ENCODE measurements around the gene SRGN. TPM values are rescaled to one million over a fixed set of nuclear protein-coding genes. Genes with fewer than 3 reads are reported as not detected.

The SRGN gene
- total and polyA plus RNA-seq, 4 experiments from 2014 or later: 122 to 298 (median 150) TPM

DNA sequence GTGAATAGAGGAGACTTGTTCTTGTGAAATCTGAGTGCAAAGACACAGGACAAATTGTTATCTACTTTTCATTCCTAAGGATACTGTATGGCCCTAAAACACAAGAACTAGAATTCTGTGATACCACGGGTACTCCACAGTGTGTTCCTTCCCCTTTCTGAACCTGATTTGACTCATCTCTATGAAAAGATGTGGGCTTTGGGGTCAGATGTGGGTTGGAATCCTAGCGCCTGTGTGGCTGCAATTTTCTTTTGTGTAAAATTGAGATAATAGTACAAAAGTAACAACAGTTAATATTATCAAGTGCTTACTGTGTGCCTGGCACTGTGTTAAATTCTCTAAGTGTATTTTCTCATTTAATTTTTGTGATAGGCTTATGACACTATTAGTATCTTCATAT, 8.1 kb downstream of the SRGN start:
- H3K36me3 ChIP-seq (ENCODE audit: insufficient read depth, low read length): peaks cover 20% of the 10 kb centered on the region
- DNase-seq: no peak
- Mint-ChIP-seq H3K4me1 (peaks cover 26 to 59% (median 42%) of the 10 kb centered on the region in 4 donors), H3K27me3 (no peaks in the 10 kb centered on the region), H3K4me3 (no peak overlapping the region), H3K9me3 (no peaks in the 10 kb centered on the region), H3K27ac (peak overlapping the region in 1 of 7 donors; percentile 75), H3K36me3 (peaks cover 16 to 45% of the 10 kb centered on the region in 2 donors)
- H3K4me1 ChIP-seq (ENCODE audit: insufficient read depth, low read length): peaks cover 37% of the 10 kb centered on the region
- CTCF ChIA-PET (ENCODE audit: partially characterized antibody): interaction anchor here (0.7 to 7.6 kb wide), 8 partner anchors 51 to 297 kb away, joined by 3 to 228 read pairs (median 6); partner anchors contain the start of gene DDX21
- POLR2A ChIA-PET (ENCODE audit: partially characterized antibody): interaction anchor here (1.3 to 5.7 kb wide), 2 partner anchors 86 to 90 kb away, joined by 5 to 56 read pairs; no protein-coding TSS in a partner anchor
- no peak overlapping the region for H3K27ac ChIP-seq (ENCODE audit: low read depth, low read length)
- no peaks in the 10 kb centered on the region for H3K9me3 ChIP-seq (ENCODE audit: control insufficient read depth in 1 of 2, low read length in 2 of 2)
- H3K27me3 ChIP-seq (ENCODE audit: insufficient read depth, low read length): no peaks in the 10 kb centered on the region
- intact Hi-C loops (cut with micrococcal nuclease): no loop called here
- H3K4me3 ChIP-seq (ENCODE audit: low read length in 2 of 2): no peak overlapping the region

DNA sequence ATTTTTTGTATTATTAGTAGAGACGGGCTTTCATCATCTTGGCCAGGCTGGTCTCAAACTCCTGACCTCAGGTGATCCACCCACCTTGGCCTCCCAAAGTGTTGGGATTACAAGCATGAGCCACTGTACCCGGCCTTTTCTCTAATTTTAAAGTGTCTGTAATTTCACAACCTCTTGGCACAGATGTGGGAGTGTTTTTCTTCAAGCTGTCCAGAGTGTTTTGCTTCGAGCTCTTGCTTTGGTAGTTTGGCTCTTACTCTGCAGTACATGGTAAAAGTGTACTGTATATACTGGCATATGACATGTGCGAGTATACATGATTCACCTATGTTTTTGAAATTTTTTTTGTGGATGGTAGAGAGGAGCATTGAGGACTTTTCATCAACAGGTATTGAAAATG, 9.8 kb downstream of the SRGN start:
- Mint-ChIP-seq H3K9me3 (no peaks in the 10 kb centered on the region), H3K4me3 (no peak overlapping the region), H3K4me1 (peaks cover 32 to 60% (median 46%) of the 10 kb centered on the region in 4 donors), H3K27me3 (no peaks in the 10 kb centered on the region), H3K36me3 (peaks cover 31 to 58% of the 10 kb centered on the region in 2 donors), H3K27ac (peak overlapping the region in 1 of 7 donors; percentile 2)
- no peak overlapping the region for H3K27ac ChIP-seq (ENCODE audit: low read depth, low read length)
- H3K4me3 ChIP-seq (ENCODE audit: low read length in 2 of 2): no peak overlapping the region
- H3K9me3 ChIP-seq (ENCODE audit: control insufficient read depth in 1 of 2, low read length in 2 of 2): no peaks in the 10 kb centered on the region
- intact Hi-C loops (cut with micrococcal nuclease): no loop called here
- no peak for DNase-seq
- ChIA-PET POLR2A (ENCODE audit: partially characterized antibody) (no interaction called here), CTCF (ENCODE audit: partially characterized antibody) (interaction anchor here (2.1 to 7.5 kb wide), 2 partner anchors 85 to 92 kb away, joined by 7 to 228 read pairs; no protein-coding TSS in a partner anchor)
- peaks cover 38% of the 10 kb centered on the region for H3K4me1 ChIP-seq (ENCODE audit: insufficient read depth, low read length)
- H3K27me3 ChIP-seq (ENCODE audit: insufficient read depth, low read length): no peaks in the 10 kb centered on the region
- peaks cover 33% of the 10 kb centered on the region for H3K36me3 ChIP-seq (ENCODE audit: insufficient read depth, low read length)

DNA sequence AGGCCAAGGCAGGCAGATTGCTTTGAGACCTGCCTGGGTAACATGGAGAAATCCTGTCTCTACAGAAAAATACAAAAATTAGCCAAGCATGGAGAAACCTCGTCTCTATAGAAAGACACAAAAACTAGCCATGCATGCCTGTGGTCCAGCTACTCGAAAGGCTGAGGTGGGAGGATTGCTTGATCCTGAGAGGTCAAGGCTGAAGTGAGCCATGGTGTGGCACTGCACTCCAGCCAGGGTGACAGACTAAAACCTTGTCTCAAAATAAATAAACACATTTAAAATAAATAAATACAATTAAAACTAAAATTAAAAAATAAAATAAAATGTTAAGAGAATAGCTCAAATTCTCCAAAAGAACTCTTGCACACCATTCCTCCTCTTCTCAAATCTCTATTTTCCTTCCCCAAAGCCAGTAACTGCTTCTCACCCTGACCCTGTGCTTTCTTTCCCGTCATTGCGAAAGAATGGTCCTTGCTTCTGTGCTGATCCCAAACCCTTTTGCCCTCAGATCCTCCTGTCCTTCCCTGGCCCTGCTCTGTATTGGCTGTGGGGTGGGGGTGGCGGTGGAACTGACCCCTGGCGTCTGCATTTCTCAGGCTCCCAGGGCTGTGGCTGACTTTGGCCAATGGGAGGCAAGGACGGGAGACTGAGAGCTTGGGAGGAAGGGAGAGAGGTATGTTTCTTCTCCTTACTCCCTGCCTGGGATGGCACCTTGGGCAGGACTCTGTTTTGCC, 12.4 kb downstream of the SRGN start:
- Histone ChIP-seq H3K36me3 (ENCODE audit: insufficient read depth, low read length) (peaks cover 45% of the 10 kb centered on the region), H3K27me3 (ENCODE audit: insufficient read depth, low read length) (no peaks in the 10 kb centered on the region), H3K9me3 (ENCODE audit: control insufficient read depth in 1 of 2, low read length in 2 of 2) (no peaks in the 10 kb centered on the region), H3K27ac (ENCODE audit: low read depth, low read length) (no peak overlapping the region), H3K4me1 (ENCODE audit: insufficient read depth, low read length) (peaks cover 24% of the 10 kb centered on the region), H3K4me3 (ENCODE audit: low read length in 2 of 2) (no peak overlapping the region)
- H3K9me3 Mint-ChIP-seq: no peaks in the 10 kb centered on the region
- H3K4me3 Mint-ChIP-seq: peak overlapping the region in 1 of 8 donors; percentile 39
- DNase-seq: no peak
- H3K27me3 Mint-ChIP-seq: no peaks in the 10 kb centered on the region
- ChIA-PET POLR2A (ENCODE audit: partially characterized antibody) (interaction anchor here (1.0 to 1.4 kb wide), 2 partner anchors 10 to 111 kb away, joined by 3 to 4 read pairs; no protein-coding TSS in a partner anchor), CTCF (ENCODE audit: partially characterized antibody) (interaction anchor here (0.5 to 4.1 kb wide), 3 partner anchors 11 to 98 kb away, joined by 4 to 16 read pairs (median 4); no protein-coding TSS in a partner anchor)
- H3K4me1 Mint-ChIP-seq: peaks cover 26 to 46% (median 35%) of the 10 kb centered on the region in 4 donors
- peaks cover 46 to 72% of the 10 kb centered on the region in 2 donors for H3K36me3 Mint-ChIP-seq
- intact Hi-C loops (cut with micrococcal nuclease): no loop called here
- peak overlapping the region in 4 of 7 donors; percentile 18 to 72 (median 56) for H3K27ac Mint-ChIP-seq

DNA sequence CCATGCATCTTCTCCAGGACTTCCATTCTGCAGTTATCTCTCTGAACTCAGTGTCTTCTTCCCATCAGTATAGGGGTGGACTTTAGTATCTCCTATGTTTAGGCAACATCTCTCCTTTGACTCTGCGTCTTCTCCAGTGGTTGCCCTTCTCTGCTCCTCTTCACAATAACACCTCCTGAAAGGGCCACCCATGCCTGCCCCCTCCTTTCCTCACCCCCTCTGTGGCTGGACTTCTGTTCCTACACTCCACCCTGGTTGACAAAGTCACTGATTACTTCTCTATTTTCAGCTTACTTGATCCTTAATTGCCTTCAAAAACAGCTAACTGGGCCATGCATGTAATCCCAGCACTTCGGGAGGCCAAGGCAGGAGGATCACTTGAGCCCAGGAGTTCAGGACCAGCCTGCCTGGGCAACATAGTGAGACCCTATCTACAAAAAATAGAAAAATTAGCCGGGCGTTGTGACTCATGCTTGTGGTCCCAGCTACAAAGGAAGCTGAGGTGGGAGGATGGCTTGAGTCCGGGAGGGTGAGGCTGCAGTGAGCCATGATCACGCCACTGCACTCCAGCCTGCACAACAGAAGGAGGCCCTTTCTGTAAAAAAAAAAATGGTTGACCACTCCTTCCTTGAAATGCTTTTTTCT, 13.7 kb downstream of the SRGN start:
- CTCF ChIA-PET (ENCODE audit: partially characterized antibody): interaction anchor here (0.9 to 4.1 kb wide), 3 partner anchors 13 to 291 kb away, joined by 3 to 16 read pairs (median 4); no protein-coding TSS in a partner anchor
- H3K4me3 ChIP-seq (ENCODE audit: low read length in 2 of 2): no peak overlapping the region
- peak overlapping the region in 6 of 7 donors; percentile 47 to 91 (median 73) for H3K27ac Mint-ChIP-seq
- H3K9me3 Mint-ChIP-seq: no peaks in the 10 kb centered on the region
- peak overlapping the region in 5 of 8 donors; percentile 15 to 71 (median 35) for H3K4me3 Mint-ChIP-seq
- peaks cover 19% of the 10 kb centered on the region for H3K4me1 ChIP-seq (ENCODE audit: insufficient read depth, low read length)
- peaks cover 25 to 46% (median 30%) of the 10 kb centered on the region in 4 donors for H3K4me1 Mint-ChIP-seq
- no peaks in the 10 kb centered on the region for H3K27me3 ChIP-seq (ENCODE audit: insufficient read depth, low read length)
- POLR2A ChIA-PET (ENCODE audit: partially characterized antibody): interaction anchor here (1.3 to 1.4 kb wide), 2 partner anchors 12 to 96 kb away, joined by 3 to 4 read pairs; no protein-coding TSS in a partner anchor
- no peak overlapping the region for H3K27ac ChIP-seq (ENCODE audit: low read depth, low read length)
- no peaks in the 10 kb centered on the region for H3K9me3 ChIP-seq (ENCODE audit: control insufficient read depth in 1 of 2, low read length in 2 of 2)
- intact Hi-C loops (cut with micrococcal nuclease): no loop called here
- H3K36me3 Mint-ChIP-seq: peaks cover 48 to 69% of the 10 kb centered on the region in 2 donors
- no peak for DNase-seq
- peaks cover 45% of the 10 kb centered on the region for H3K36me3 ChIP-seq (ENCODE audit: insufficient read depth, low read length)
- H3K27me3 Mint-ChIP-seq: no peaks in the 10 kb centered on the region

DNA sequence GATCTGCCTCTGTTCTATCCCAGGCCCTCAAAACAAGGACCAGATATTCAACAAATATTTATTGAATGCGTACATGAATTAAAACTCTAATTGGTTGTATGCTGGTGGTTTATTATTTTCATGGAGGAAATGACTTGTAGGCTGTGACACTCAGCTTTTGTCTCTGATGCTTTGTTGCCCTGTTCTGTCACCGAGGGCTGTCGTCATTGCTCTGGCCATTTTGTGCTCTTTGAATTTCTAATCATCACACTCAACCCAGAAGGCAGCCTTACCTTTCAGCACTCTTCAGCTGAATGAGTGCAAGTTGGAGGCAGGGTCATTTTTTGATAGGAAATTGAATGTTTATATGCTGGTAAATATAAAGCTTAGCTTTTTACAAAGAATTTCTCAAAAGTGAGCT, 14.5 kb downstream of the SRGN start:
- no peaks in the 10 kb centered on the region for H3K27me3 Mint-ChIP-seq
- CTCF ChIA-PET (ENCODE audit: partially characterized antibody): interaction anchor here (0.9 to 4.1 kb wide), 2 partner anchors 97 to 290 kb away, joined by 3 to 16 read pairs; no protein-coding TSS in a partner anchor
- H3K27ac ChIP-seq (ENCODE audit: low read depth, low read length): no peak overlapping the region
- peaks cover 48 to 73% of the 10 kb centered on the region in 2 donors for H3K36me3 Mint-ChIP-seq
- H3K4me3 ChIP-seq (ENCODE audit: low read length in 2 of 2): no peak overlapping the region
- no peaks in the 10 kb centered on the region for H3K9me3 ChIP-seq (ENCODE audit: control insufficient read depth in 1 of 2, low read length in 2 of 2)
- H3K4me1 ChIP-seq (ENCODE audit: insufficient read depth, low read length): peaks cover 17% of the 10 kb centered on the region
- H3K4me1 Mint-ChIP-seq: peaks cover 25 to 46% (median 33%) of the 10 kb centered on the region in 4 donors
- peak overlapping the region in 4 of 8 donors; percentile 15 to 71 (median 56) for H3K4me3 Mint-ChIP-seq
- no peaks in the 10 kb centered on the region for H3K27me3 ChIP-seq (ENCODE audit: insufficient read depth, low read length)
- peak overlapping the region in 4 of 7 donors; percentile 45 to 88 (median 49) for H3K27ac Mint-ChIP-seq
- no peaks in the 10 kb centered on the region for H3K9me3 Mint-ChIP-seq
- POLR2A ChIA-PET (ENCODE audit: partially characterized antibody): interaction anchor here (1.3 kb wide), 1 partner anchor 97 kb away, joined by 3 read pairs; no protein-coding TSS in a partner anchor
- intact Hi-C loops (cut with micrococcal nuclease): no loop called here
- H3K36me3 ChIP-seq (ENCODE audit: insufficient read depth, low read length): peaks cover 45% of the 10 kb centered on the region
- DNase-seq: no peak

DNA sequence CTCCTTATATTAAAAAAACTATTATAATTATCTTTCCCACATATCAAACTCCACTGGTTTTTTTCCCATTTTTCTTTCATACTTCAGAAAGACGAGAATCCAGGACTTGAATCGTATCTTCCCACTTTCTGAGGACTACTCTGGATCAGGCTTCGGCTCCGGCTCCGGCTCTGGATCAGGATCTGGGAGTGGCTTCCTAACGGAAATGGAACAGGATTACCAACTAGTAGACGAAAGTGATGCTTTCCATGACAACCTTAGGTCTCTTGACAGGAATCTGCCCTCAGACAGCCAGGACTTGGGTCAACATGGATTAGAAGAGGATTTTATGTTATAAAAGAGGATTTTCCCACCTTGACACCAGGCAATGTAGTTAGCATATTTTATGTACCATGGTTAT, 15.9 kb downstream of the SRGN start:
- H3K9me3 ChIP-seq (ENCODE audit: control insufficient read depth in 1 of 2, low read length in 2 of 2): no peaks in the 10 kb centered on the region
- H3K27me3 Mint-ChIP-seq: no peaks in the 10 kb centered on the region
- peaks cover 19 to 38% (median 26%) of the 10 kb centered on the region in 4 donors for H3K4me1 Mint-ChIP-seq
- peaks cover 17% of the 10 kb centered on the region for H3K4me1 ChIP-seq (ENCODE audit: insufficient read depth, low read length)
- H3K27me3 ChIP-seq (ENCODE audit: insufficient read depth, low read length): no peaks in the 10 kb centered on the region
- no peak for DNase-seq
- H3K9me3 Mint-ChIP-seq: no peaks in the 10 kb centered on the region
- H3K27ac ChIP-seq (ENCODE audit: low read depth, low read length): no peak overlapping the region
- H3K27ac Mint-ChIP-seq: peak overlapping the region in 2 of 7 donors; percentile 21 to 35
- H3K36me3 Mint-ChIP-seq: peaks cover 40 to 62% of the 10 kb centered on the region in 2 donors
- no peak overlapping the region for H3K4me3 Mint-ChIP-seq
- H3K36me3 ChIP-seq (ENCODE audit: insufficient read depth, low read length): peaks cover 35% of the 10 kb centered on the region
- H3K4me3 ChIP-seq (ENCODE audit: low read length in 2 of 2): no peak overlapping the region
- POLR2A ChIA-PET (ENCODE audit: partially characterized antibody): no interaction called here
- CTCF ChIA-PET (ENCODE audit: partially characterized antibody): interaction anchor here (1.1 to 1.3 kb wide), 2 partner anchors 9 to 10 kb away, joined by 4 read pairs; no protein-coding TSS in a partner anchor
- intact Hi-C loops (cut with micrococcal nuclease): no loop called here

All from CD4-positive, alpha-beta memory T cell (primary cell).